ENCODE data around the gene NCAM1. TPM values are rescaled to one million over a fixed set of nuclear protein-coding genes. Genes with fewer than 3 reads are reported as not detected.

Gene NCAM1
- total RNA-seq, 1 experiment from 2014 or later: 0.75 TPM

DNA sequence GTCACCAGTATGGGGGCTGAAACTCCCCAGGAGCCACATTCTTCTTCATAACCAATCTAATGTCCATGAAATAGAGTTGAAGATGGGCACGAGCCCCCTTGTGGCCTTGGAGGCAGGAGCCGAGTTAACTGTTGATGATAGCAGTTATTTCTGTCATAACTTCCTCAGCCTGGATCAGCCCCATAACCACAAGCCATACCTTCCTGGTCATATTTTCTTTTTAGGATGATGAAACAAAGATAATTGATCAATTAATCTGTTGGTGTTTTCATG, 288.2 kb downstream of the NCAM1 start:
- Histone ChIP-seq H3K9me3 (ENCODE audit: low read length) (no peaks in the 10 kb centered on the region), H3K36me3 (ENCODE audit: insufficient read depth, low read length) (no peaks in the 10 kb centered on the region), H3K4me3 (ENCODE audit: low read length) (no peak overlapping the region), H3K27ac (ENCODE audit: low read length) (peak overlapping the region; percentile 88), H3K27me3 (ENCODE audit: low read length) (no peaks in the 10 kb centered on the region), H3K9ac (ENCODE audit: low read length) (peak overlapping the region; percentile 48), H3K4me1 (ENCODE audit: low read length) (peaks cover 99% of the 10 kb centered on the region), H3K79me2 (ENCODE audit: low read length) (no peaks in the 10 kb centered on the region), H4K20me1 (ENCODE audit: insufficient read depth, low read depth, low read length) (no peaks in the 10 kb centered on the region), H3K4me2 (ENCODE audit: low read depth, low read length, poor library complexity, severe bottlenecking) (peak overlapping the region; percentile 38), H2AFZ (ENCODE audit: low read length) (no peak overlapping the region; the same call in 1 of the 2 replicates), H3K9me2 (replicated peaks; ENCODE audit: insufficient read depth, low read length) (no peaks in the 10 kb centered on the region)
- DNase-seq: no peak

DNA sequence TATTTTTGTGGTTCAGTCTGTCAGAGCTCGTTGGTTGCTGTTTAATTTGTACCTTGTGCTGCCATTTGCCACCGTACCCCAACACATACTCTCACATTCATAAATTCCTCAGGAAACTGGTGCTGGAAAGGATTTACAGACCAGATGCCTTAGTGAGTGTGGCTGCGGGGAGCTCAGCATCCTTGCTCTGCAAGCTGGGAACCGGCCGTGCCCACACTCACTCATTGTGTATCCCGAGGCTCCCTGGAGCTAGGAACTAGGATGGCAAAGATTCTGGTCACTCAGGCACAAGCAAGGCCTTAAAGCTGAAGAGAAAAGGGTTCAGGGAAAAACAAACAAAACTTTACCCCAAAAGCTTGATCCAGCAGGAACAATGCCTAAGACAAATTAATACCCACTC, 288.6 kb downstream of the NCAM1 start:
- H3K36me3 ChIP-seq (ENCODE audit: insufficient read depth, low read length): no peaks in the 10 kb centered on the region
- H3K79me2 ChIP-seq (ENCODE audit: low read length): no peaks in the 10 kb centered on the region
- no peak for DNase-seq
- H3K4me3 ChIP-seq (ENCODE audit: low read length): no peak overlapping the region
- no peaks in the 10 kb centered on the region for H3K9me2 ChIP-seq (replicated peaks; ENCODE audit: insufficient read depth, low read length)
- 0 out of 2 replicates have a peak overlapping the region, but pooled peaks have one; percentile 48 for H3K9ac ChIP-seq (ENCODE audit: low read length)
- no peaks in the 10 kb centered on the region for H3K27me3 ChIP-seq (ENCODE audit: low read length)
- H3K9me3 ChIP-seq (ENCODE audit: low read length): no peaks in the 10 kb centered on the region
- no peaks in the 10 kb centered on the region for H4K20me1 ChIP-seq (ENCODE audit: insufficient read depth, low read depth, low read length)
- H3K4me1 ChIP-seq (ENCODE audit: low read length): peaks cover 99% of the 10 kb centered on the region
- H3K27ac ChIP-seq (ENCODE audit: low read length): peak overlapping the region; percentile 88
- H2AFZ ChIP-seq (ENCODE audit: low read length): no peak overlapping the region
- peak overlapping the region; percentile 5 for H3K4me2 ChIP-seq (ENCODE audit: low read depth, low read length, poor library complexity, severe bottlenecking)

DNA sequence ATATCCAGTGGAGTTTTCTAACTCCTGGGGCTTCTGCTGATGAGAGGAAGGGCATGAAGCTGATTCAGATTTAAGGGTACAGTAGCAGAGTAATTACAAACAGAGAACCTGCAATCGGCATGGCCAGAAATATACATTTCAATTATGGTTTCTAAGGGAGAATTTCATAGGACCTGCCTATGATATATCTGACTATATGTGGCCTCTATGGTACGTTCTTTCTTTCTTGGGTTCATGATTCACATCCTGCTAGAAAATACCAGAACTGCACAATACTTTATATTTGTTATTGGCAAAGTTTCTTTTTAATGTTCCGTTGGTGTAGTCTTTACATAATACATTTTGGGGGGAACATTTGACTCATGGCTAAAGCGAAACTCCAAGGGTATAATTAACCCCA, 290.1 kb downstream of the NCAM1 start:
- Histone ChIP-seq H3K9me3 (ENCODE audit: low read length) (no peaks in the 10 kb centered on the region), H4K20me1 (ENCODE audit: insufficient read depth, low read depth, low read length) (no peaks in the 10 kb centered on the region), H3K36me3 (ENCODE audit: insufficient read depth, low read length) (no peaks in the 10 kb centered on the region), H3K9me2 (replicated peaks; ENCODE audit: insufficient read depth, low read length) (no peaks in the 10 kb centered on the region), H3K79me2 (ENCODE audit: low read length) (no peaks in the 10 kb centered on the region), H3K4me2 (ENCODE audit: low read depth, low read length, poor library complexity, severe bottlenecking) (peak overlapping the region; percentile 38), H3K4me3 (ENCODE audit: low read length) (no peak overlapping the region; the same call in 1 of the 2 replicates), H3K9ac (ENCODE audit: low read length) (peak overlapping the region; percentile 40), H3K27ac (ENCODE audit: low read length) (peak overlapping the region; percentile 88), H3K27me3 (ENCODE audit: low read length) (no peaks in the 10 kb centered on the region), H3K4me1 (ENCODE audit: low read length) (peaks cover 88% of the 10 kb centered on the region), H2AFZ (ENCODE audit: low read length) (peak overlapping the region; percentile 71)
- no peak for DNase-seq

DNA sequence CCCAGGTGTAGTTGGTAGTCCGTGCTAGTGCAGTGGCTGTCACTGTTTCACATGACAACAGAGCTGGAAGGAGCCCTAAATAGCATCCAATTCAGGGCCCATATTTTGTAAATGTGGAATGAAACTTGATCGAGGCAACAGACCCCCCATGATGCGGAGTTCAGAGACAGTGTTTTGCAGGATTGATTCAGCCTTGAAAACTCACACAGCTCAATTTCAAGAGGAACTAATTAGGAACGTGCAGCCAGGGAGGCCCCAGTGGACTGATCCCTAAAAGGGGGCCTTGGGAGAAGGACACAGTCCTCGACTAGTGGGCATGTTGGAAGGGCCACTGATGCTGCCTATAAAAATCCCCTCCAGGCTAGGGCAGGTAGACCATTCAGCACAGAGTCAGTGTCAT, 292.2 kb downstream of the NCAM1 start:
- H3K9ac ChIP-seq (ENCODE audit: low read length): peak overlapping the region; percentile 59
- H3K27me3 ChIP-seq (ENCODE audit: low read length): no peaks in the 10 kb centered on the region
- no peaks in the 10 kb centered on the region for H3K9me3 ChIP-seq (ENCODE audit: low read length)
- H3K4me2 ChIP-seq (ENCODE audit: low read depth, low read length, poor library complexity, severe bottlenecking): peak overlapping the region; percentile 48
- H3K79me2 ChIP-seq (ENCODE audit: low read length): no peaks in the 10 kb centered on the region
- H3K9me2 ChIP-seq (replicated peaks; ENCODE audit: insufficient read depth, low read length): no peaks in the 10 kb centered on the region
- H4K20me1 ChIP-seq (ENCODE audit: insufficient read depth, low read depth, low read length): no peaks in the 10 kb centered on the region
- DNase-seq: peak; percentile 42
- H3K27ac ChIP-seq (ENCODE audit: low read length): peak overlapping the region; percentile 88
- peaks cover 73% of the 10 kb centered on the region for H3K4me1 ChIP-seq (ENCODE audit: low read length)
- no peaks in the 10 kb centered on the region for H3K36me3 ChIP-seq (ENCODE audit: insufficient read depth, low read length)
- 0 out of 2 replicates have a peak overlapping the region, but pooled peaks have one; percentile 14 for H3K4me3 ChIP-seq (ENCODE audit: low read length)
- H2AFZ ChIP-seq (ENCODE audit: low read length): no peak overlapping the region

DNA sequence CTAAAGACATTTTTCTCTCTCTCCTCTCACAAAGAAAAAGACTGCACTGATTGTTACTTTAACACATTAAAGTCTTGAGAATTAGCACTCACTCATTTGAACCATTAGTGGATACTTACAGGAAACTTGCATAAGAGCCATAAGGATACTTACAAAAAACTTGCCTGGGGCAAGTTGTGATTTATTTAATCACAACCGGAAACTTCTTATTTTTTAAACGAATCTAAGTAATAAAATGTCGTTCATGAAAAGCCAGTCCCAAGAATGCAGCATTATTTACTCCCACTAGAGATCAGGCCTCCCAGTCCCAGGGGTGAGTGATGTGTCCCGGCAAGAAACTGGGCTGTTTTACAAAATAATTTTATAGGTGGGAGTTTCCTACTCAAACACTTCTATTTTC, 293.9 kb downstream of the NCAM1 start:
- Histone ChIP-seq H3K9me2 (replicated peaks; ENCODE audit: insufficient read depth, low read length) (no peaks in the 10 kb centered on the region), H3K4me1 (ENCODE audit: low read length) (peaks cover 69% of the 10 kb centered on the region), H3K27ac (ENCODE audit: low read length) (peak overlapping the region; percentile 88), H3K9ac (ENCODE audit: low read length) (no peak overlapping the region), H2AFZ (ENCODE audit: low read length) (no peak overlapping the region), H3K9me3 (ENCODE audit: low read length) (no peaks in the 10 kb centered on the region), H3K27me3 (ENCODE audit: low read length) (no peaks in the 10 kb centered on the region), H3K79me2 (ENCODE audit: low read length) (no peaks in the 10 kb centered on the region), H3K4me3 (ENCODE audit: low read length) (no peak overlapping the region), H3K36me3 (ENCODE audit: insufficient read depth, low read length) (no peaks in the 10 kb centered on the region), H4K20me1 (ENCODE audit: insufficient read depth, low read depth, low read length) (no peaks in the 10 kb centered on the region), H3K4me2 (ENCODE audit: low read depth, low read length, poor library complexity, severe bottlenecking) (no peak overlapping the region)
- no peak for DNase-seq

DNA sequence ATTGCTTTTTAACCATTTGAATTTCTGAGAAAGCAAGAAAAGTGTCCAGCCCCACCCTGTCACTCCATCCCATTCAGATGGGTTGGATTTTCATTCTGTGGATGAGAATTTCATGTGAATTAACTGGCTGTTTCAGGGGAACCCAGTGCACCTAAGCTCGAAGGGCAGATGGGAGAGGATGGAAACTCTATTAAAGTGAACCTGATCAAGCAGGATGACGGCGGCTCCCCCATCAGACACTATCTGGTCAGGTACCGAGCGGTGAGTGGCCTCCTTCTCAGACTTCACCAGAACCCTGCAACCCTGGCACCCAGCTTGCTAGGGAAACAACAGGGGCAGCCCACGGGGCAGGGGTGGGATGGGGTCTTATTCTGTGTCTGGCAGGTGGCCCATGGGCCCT, 294.5 kb downstream of the NCAM1 start:
- H3K9ac ChIP-seq (ENCODE audit: low read length): no peak overlapping the region
- H3K27ac ChIP-seq (ENCODE audit: low read length): no peak overlapping the region
- H3K4me2 ChIP-seq (ENCODE audit: low read depth, low read length, poor library complexity, severe bottlenecking): no peak overlapping the region
- H3K9me2 ChIP-seq (replicated peaks; ENCODE audit: insufficient read depth, low read length): no peaks in the 10 kb centered on the region
- no peak overlapping the region for H2AFZ ChIP-seq (ENCODE audit: low read length)
- no peaks in the 10 kb centered on the region for H3K9me3 ChIP-seq (ENCODE audit: low read length)
- no peaks in the 10 kb centered on the region for H4K20me1 ChIP-seq (ENCODE audit: insufficient read depth, low read depth, low read length)
- H3K4me1 ChIP-seq (ENCODE audit: low read length): peaks cover 68% of the 10 kb centered on the region
- DNase-seq: no peak
- H3K4me3 ChIP-seq (ENCODE audit: low read length): no peak overlapping the region
- H3K27me3 ChIP-seq (ENCODE audit: low read length): no peaks in the 10 kb centered on the region
- H3K79me2 ChIP-seq (ENCODE audit: low read length): no peaks in the 10 kb centered on the region
- H3K36me3 ChIP-seq (ENCODE audit: insufficient read depth, low read length): no peaks in the 10 kb centered on the region

DNA sequence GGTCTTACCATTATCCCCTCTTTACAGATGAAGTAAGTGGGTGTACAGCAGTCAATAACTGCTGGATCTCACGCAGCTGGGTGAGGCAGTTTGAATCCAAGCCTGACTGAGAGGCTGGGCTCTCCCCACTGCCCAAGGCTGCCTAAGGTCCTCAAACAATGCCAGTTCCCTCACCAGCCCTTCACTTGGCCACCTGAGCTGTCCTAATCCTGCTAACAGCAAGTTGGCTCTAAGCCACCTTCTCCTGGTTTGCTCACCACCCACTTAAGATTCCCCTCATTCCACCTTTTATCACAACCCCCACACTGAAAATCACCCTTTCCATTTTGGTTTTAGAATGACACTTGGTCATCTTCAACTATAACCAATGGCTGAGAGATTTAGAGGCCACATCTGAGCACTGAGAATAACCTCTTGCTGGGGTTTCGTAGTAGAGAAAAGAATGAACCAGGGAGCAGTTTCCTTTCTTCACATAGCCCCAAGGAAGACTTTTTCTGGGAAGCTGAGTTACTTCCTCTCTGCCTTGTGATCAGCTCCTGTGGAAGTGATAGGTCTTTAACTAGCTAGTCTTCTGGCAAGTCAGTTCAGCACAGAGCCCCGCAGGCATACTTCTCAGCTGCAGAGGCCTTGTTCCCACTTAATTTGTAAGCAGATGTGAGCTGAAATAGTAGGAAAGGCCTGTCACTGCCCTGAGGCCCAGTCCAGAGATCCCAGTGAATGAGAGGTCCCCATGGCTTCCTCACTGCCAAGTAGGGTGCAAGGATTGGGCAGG, 295.4 kb downstream of the NCAM1 start:
- H2AFZ ChIP-seq (ENCODE audit: low read length): no peak overlapping the region
- H3K9ac ChIP-seq (ENCODE audit: low read length): no peak overlapping the region
- no peaks in the 10 kb centered on the region for H3K9me2 ChIP-seq (replicated peaks; ENCODE audit: insufficient read depth, low read length)
- H3K27ac ChIP-seq (ENCODE audit: low read length): peak overlapping the region; percentile 51; the same call in 1 of the 2 replicates
- no peak overlapping the region for H3K4me3 ChIP-seq (ENCODE audit: low read length)
- no peaks in the 10 kb centered on the region for H4K20me1 ChIP-seq (ENCODE audit: insufficient read depth, low read depth, low read length)
- no peaks in the 10 kb centered on the region for H3K36me3 ChIP-seq (ENCODE audit: insufficient read depth, low read length)
- H3K4me1 ChIP-seq (ENCODE audit: low read length): peaks cover 65% of the 10 kb centered on the region
- no peaks in the 10 kb centered on the region for H3K79me2 ChIP-seq (ENCODE audit: low read length)
- no peaks in the 10 kb centered on the region for H3K27me3 ChIP-seq (ENCODE audit: low read length)
- no peak for DNase-seq
- H3K4me2 ChIP-seq (ENCODE audit: low read depth, low read length, poor library complexity, severe bottlenecking): no peak overlapping the region
- H3K9me3 ChIP-seq (ENCODE audit: low read length): no peaks in the 10 kb centered on the region

DNA sequence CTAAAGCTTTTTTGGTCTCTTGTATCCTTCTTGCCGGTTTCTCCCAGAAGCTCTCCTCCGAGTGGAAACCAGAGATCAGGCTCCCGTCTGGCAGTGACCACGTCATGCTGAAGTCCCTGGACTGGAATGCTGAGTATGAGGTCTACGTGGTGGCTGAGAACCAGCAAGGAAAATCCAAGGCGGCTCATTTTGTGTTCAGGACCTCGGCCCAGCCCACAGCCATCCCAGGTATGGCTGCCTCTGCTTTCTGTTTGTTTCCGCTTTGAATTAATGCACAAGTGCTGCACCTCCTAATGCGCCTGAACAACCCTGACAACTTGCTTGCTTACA, 298.8 kb downstream of the NCAM1 start:
- Histone ChIP-seq H2AFZ (ENCODE audit: low read length) (no peak overlapping the region), H3K4me3 (ENCODE audit: low read length) (no peak overlapping the region), H3K27me3 (ENCODE audit: low read length) (no peaks in the 10 kb centered on the region), H3K9me2 (replicated peaks; ENCODE audit: insufficient read depth, low read length) (no peaks in the 10 kb centered on the region), H3K9me3 (ENCODE audit: low read length) (no peaks in the 10 kb centered on the region), H3K36me3 (ENCODE audit: insufficient read depth, low read length) (no peaks in the 10 kb centered on the region), H3K4me2 (ENCODE audit: low read depth, low read length, poor library complexity, severe bottlenecking) (no peak overlapping the region), H3K79me2 (ENCODE audit: low read length) (no peaks in the 10 kb centered on the region), H3K27ac (ENCODE audit: low read length) (no peak overlapping the region; the same call in 1 of the 2 replicates), H3K4me1 (ENCODE audit: low read length) (peaks cover 65% of the 10 kb centered on the region), H4K20me1 (ENCODE audit: insufficient read depth, low read depth, low read length) (no peaks in the 10 kb centered on the region), H3K9ac (ENCODE audit: low read length) (no peak overlapping the region)
- no peak for DNase-seq
